Osteoblast (primary cell): ENCODE results near the gene PDE4B. TPM values are rescaled to one million over a fixed set of nuclear protein-coding genes. Genes with fewer than 3 reads are reported as not detected.
A peak's percentile ranks its signal among the peaks of the same experiment; 100 is the strongest.

Experiments
- DNase-seq: peaks from one replicate; pipeline ENCODE4 v3.0.0; 2011; ENCODE audit warnings: low spot score, mixed read lengths; ENCODE audit not compliant: insufficient read length; ENCODE audit errors: missing footprints
- H2AFZ ChIP-seq: 2 replicates; pipeline ENCODE4 v1.6.0; 2011; ENCODE audit warnings: mild to moderate bottlenecking, low read length
- H3K27ac ChIP-seq: 2 replicates; pipeline ENCODE4 v1.5.1; 2011; ENCODE audit warnings: mild to moderate bottlenecking, low read depth, low read length, moderate library complexity
- H3K27me3 ChIP-seq: 2 replicates; pipeline ENCODE4 v1.6.0; 2012; ENCODE audit warnings: mild to moderate bottlenecking, control low read depth, inconsistent platforms, low read length, moderate library complexity; ENCODE audit not compliant: insufficient read depth
- H3K36me3 ChIP-seq: 2 replicates; pipeline ENCODE4 v1.5.1; 2011; ENCODE audit warnings: mild to moderate bottlenecking, low read length, control low read depth, moderate library complexity; ENCODE audit not compliant: insufficient read depth
- H3K4me1 ChIP-seq: 2 replicates; pipeline ENCODE4 v1.5.1; 2011; ENCODE audit warnings: mild to moderate bottlenecking, low read length, control low read depth, moderate library complexity; ENCODE audit not compliant: insufficient read depth
- H3K4me2 ChIP-seq: 2 replicates; pipeline ENCODE4 v1.6.0; 2011; ENCODE audit warnings: mild to moderate bottlenecking, low read length; ENCODE audit not compliant: insufficient read depth
- H3K4me3 ChIP-seq: fragments of 200-600 bp; sonication (generic); 3 replicates; pipeline ENCODE4 v1.5.1; 2012; ENCODE audit warnings: mild to moderate bottlenecking, low read length, inconsistent platforms; ENCODE audit not compliant: insufficient read depth
- H3K79me2 ChIP-seq: 2 replicates; pipeline ENCODE4 v1.6.0; 2012; ENCODE audit warnings: mild to moderate bottlenecking, low read length, control low read depth, inconsistent platforms; ENCODE audit not compliant: insufficient read depth
- H3K9me3 ChIP-seq: 2 replicates; pipeline ENCODE4 v1.5.1; 2011; ENCODE audit warnings: low read depth, low read length, control low read depth
- H4K20me1 ChIP-seq: 2 replicates; pipeline ENCODE4 v1.6.0; 2012; ENCODE audit warnings: mild to moderate bottlenecking, low read length, control low read depth; ENCODE audit not compliant: insufficient read depth
- total RNA-seq: library from RNA; depleted of rRNA; stranded (reverse); fragments of >200 nt; gene quantifications from 2 replicates; pipeline ENCODE4 v1.2.3, GENCODE V29; 2012
- TF ChIP-seq, protein P1 (sequence below): IDR thresholded peaks from 2 replicates; pipeline ENCODE4 v1.5.1; 2011; ENCODE audit warnings: mild to moderate bottlenecking, low read depth, low read length, moderate library complexity; ENCODE audit errors: extremely low read depth

Gene PDE4B
- total RNA-seq, 1 donor: 21.4 TPM

DNA sequence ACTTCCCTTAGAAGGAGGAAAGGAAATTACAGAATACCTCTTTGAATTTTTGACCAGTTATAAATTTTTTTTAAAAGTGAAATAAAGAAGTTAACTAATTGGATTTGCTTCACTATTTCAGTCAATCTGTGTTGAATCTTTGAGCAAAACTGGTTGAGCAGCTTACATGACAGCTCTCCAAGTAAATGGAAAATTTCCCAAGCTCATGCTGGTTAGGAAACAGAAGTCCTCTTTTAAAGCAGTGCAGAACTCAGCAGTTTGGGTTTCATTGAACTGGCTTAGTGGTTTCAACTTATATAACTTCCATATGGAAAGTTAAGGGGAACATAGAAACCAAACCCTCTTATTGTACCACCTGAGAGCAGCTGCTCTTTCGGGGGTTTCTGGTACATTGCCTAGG, 250.5 kb downstream of the PDE4B start:
- Histone ChIP-seq H4K20me1 (no peaks in the 10 kb centered on the region), H3K36me3 (no peaks in the 10 kb centered on the region), H3K79me2 (no peaks in the 10 kb centered on the region), H3K27me3 (no peaks in the 10 kb centered on the region), H3K4me3 (no peak overlapping the region), H2AFZ (no peak overlapping the region), H3K4me2 (no peak overlapping the region), H3K9me3 (no peaks in the 10 kb centered on the region), H3K27ac (no peak overlapping the region), H3K4me1 (peaks cover under 1% of the 10 kb centered on the region)
- DNase-seq: no peak
- TF ChIP-seq, protein P1, sequence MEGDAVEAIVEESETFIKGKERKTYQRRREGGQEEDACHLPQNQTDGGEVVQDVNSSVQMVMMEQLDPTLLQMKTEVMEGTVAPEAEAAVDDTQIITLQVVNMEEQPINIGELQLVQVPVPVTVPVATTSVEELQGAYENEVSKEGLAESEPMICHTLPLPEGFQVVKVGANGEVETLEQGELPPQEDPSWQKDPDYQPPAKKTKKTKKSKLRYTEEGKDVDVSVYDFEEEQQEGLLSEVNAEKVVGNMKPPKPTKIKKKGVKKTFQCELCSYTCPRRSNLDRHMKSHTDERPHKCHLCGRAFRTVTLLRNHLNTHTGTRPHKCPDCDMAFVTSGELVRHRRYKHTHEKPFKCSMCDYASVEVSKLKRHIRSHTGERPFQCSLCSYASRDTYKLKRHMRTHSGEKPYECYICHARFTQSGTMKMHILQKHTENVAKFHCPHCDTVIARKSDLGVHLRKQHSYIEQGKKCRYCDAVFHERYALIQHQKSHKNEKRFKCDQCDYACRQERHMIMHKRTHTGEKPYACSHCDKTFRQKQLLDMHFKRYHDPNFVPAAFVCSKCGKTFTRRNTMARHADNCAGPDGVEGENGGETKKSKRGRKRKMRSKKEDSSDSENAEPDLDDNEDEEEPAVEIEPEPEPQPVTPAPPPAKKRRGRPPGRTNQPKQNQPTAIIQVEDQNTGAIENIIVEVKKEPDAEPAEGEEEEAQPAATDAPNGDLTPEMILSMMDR: no peak

DNA sequence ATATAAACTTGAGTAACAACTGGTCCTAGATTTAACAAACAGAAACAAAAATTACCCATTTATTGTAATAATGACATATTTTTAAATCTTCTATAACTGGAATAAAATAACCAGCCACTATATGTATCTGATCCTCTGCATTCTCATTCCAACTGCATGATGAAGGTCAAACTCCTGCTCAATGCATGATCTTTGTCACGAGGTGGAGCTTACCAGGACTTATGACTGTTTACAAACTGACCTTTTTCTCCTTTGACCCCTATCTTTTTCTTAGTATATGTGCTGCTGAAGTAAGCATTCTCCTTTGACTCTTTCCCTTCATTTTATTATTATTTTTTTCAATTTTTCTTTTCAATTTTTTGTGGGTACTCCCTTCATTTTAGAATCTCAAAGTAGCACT, 252.2 kb downstream of the PDE4B start:
- no peak for DNase-seq
- Histone ChIP-seq H3K36me3 (no peaks in the 10 kb centered on the region), H3K4me2 (no peak overlapping the region), H4K20me1 (no peaks in the 10 kb centered on the region), H3K27ac (no peak overlapping the region), H3K27me3 (no peaks in the 10 kb centered on the region), H3K4me1 (peaks cover 5% of the 10 kb centered on the region), H3K9me3 (no peaks in the 10 kb centered on the region), H3K4me3 (no peak overlapping the region), H3K79me2 (no peaks in the 10 kb centered on the region), H2AFZ (no peak overlapping the region)
- TF ChIP-seq, protein P1: no peak

DNA sequence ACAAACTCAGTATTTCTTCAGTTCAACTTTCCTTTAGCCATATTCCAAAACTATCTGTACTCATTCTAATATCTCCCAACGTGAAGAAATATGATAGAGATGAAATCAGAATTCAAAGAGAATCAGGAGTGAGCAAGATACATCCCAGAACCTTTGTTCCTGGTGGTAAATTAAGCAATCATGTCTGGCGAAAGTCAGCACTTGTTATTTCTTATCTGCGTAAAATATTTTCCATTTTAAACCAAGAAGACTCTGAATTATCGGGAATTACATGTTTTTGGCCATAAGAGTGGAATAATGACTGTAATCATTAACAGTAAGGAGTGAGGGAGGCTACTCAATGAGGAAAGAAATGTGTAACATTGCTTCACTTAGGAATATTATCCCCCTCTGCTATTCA, 253.7 kb downstream of the PDE4B start:
- H3K27me3 ChIP-seq: no peaks in the 10 kb centered on the region
- no peak overlapping the region for H3K4me3 ChIP-seq

DNA sequence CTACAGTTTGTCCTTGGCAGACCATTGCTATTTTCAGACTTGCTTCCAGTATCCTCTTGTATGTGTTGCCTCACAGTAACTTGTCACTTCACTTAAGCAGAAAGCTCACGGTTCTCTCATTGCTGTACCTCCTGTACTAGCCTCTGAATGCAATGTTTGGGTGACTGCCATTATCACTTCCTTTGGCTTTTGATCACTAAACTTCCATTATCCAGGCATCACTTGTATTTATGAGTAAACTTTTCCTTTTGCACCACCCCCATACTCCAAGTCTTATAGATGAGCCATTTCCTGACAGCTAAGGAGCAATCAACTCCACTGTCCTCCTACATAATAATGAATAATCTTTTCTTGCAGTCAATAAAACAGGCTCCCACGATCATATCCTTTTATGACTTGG, 255.3 kb downstream of the PDE4B start:
- Histone ChIP-seq H3K27me3 (no peaks in the 10 kb centered on the region), H3K27ac (no peak overlapping the region), H4K20me1 (no peaks in the 10 kb centered on the region), H3K4me3 (no peak overlapping the region), H3K9me3 (no peaks in the 10 kb centered on the region), H3K36me3 (no peaks in the 10 kb centered on the region), H3K79me2 (no peaks in the 10 kb centered on the region), H3K4me1 (peaks cover 5% of the 10 kb centered on the region), H2AFZ (peak overlapping the region; percentile 13), H3K4me2 (peak overlapping the region; percentile 15)
- TF ChIP-seq, protein P1: no peak
- DNase-seq: no peak

More for the DNA sequence above, 253.7 kb downstream of the PDE4B start:
- Histone ChIP-seq H4K20me1 (no peaks in the 10 kb centered on the region), H2AFZ (no peak overlapping the region), H3K27ac (no peak overlapping the region), H3K36me3 (no peaks in the 10 kb centered on the region), H3K79me2 (no peaks in the 10 kb centered on the region), H3K4me2 (no peak overlapping the region), H3K9me3 (no peaks in the 10 kb centered on the region), H3K4me1 (peaks cover 5% of the 10 kb centered on the region)
- no peak for DNase-seq
- TF ChIP-seq, protein P1: no peak
